ENCODE data around the gene RAP1B. TPM values are rescaled to one million over a fixed set of nuclear protein-coding genes. Genes with fewer than 3 reads are reported as not detected.

The RAP1B gene
- total RNA-seq (2022; extraction: Qiagen RNA extraction; ENCODE audit: low read depth): 125 to 239 TPM (median 185 TPM) in 5 replicates

DNA sequence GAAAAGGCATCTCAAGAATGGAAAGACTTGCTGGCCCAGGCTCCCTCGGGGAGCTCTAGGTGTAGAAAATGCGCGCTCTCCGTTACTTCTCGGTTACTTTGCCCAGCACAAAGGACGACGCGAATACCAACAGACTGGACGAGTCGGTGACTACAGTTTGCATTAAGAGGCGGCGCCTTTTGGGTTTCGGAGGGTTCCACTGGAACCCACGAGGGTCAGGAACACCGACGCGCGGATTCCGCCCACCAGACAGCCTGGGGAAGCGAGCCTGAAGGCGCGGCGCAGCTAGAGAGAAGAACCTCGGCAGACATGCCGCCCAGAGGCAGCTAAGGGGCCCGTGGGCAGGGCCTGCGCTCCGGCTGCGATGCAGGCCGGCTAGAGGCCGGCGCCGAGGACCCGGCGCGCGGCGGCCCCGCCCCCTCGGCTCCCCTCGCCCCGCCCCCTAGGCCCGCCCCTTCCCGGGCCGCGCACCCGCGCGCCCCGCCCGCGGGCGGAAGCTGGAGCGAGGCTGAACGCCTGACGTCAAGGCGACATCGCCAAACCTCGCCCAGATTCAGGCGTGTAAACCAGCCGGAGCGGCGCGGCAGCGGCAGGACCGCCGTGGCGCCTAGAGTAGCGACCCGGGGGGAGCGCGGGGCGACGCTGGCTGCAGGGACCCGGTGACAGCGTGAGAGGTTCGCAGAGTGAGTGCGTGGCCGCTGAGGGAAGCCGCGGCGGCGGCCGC, at the start of gene RAP1B:
Gene RAP1B, plus strand, starts transcription at position 530 of the 724 bp plus-strand sequence. CDS start 37,826 bp downstream, outside the sequence.

DNA sequence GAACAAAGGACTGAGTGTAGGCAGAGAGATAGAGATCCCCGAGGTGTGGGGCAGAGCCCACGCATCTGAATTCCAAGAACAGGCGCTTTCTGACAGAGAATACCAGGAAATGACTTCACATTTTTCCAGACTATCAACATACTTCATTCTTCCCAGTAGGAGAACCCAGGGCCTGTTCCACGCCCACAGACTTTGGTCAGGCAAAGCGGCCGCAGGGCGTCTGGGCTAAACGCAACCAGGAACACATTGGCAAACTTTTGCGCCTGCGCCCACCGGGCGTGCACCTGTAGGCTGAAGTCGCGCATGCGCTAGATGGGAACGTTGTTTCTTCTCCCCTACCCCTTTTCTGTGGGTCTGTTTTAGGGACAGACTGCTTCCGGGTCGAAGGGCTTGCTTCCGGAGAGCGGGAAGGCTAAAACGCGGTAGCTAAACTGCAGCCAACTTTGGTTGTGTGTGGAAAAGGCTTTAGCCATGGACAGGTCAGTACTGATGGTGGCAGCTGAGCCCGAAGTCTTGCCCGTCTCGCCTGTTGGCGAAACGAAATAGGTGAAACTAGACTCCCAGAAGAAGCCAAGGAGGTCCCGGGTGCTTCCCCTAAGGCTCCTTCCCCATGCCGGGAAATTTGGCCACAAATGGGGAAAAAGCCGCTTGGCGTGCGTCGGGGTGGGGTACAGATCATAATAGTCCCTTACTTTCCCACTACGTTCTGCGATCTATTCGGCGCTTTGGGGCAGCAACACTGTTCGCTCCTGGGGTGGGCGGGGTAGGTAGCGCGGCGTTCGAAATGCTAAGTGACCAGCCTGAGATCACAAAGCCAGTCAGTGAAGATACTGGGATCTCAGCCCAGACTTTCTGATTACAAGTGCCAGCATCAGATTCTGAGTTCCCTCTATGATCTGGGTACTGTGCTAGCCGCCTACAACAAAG, 76.2 kb downstream of the RAP1B start, which contains the start of gene NUP107:
Gene NUP107, plus strand, starts transcription at position 384 of the 927 bp plus-strand sequence. Its CDS starts 88 bp downstream, at position 472.

Other genes starting within 250 kb of the RAP1B start
- gene NUP107, start 76.1 kb downstream of the RAP1B start, total RNA-seq (2022; extraction: Qiagen RNA extraction; ENCODE audit: low read depth): 50.5 to 78.5 TPM (median 68.6 TPM) in 5 replicates
- gene SLC35E3, start 135.3 kb downstream of the RAP1B start, total RNA-seq (2022; extraction: Qiagen RNA extraction; ENCODE audit: low read depth): 9.0 to 16.9 TPM (median 15.3 TPM) in 5 replicates
- gene MDM2, start 197.3 kb downstream of the RAP1B start, total RNA-seq (2022; extraction: Qiagen RNA extraction; ENCODE audit: low read depth): 23.6 to 63.1 TPM (median 54.2 TPM) in 5 replicates